GM12878 (cell line): ENCODE measurements around the gene PDE6B. TPM values are rescaled to one million over a fixed set of nuclear protein-coding genes. Genes with fewer than 3 reads are reported as not detected.

ENCODE experiments used
- ATAC-seq: fragments of 200-7000 bp; cut with Tn5 transposase; 3 replicates; pipeline ENCODE4 v1.9.1; 2020; ENCODE audit warnings: mild to moderate bottlenecking, moderate library complexity
- BruUV-seq: library from RNA; stranded (reverse); fragments of 400-500 nt; replicated peaks from 2 replicates; lab custom pipeline; 2021; lab: Mats Ljungman, UMichigan
- CTCF ChIA-PET: fragments of 300-600 bp; sonication (Branson Sonifier 250); formaldehyde crosslinking; extraction: SDS; loops from one replicate; lab custom pipeline; 2021; ENCODE audit warnings: inconsistent platforms; lab: Yijun Ruan, JAX
- POLR2A ChIA-PET: fragments of 350-600 bp; formaldehyde crosslinking; extraction: SDS; loops from one replicate; lab custom pipeline; 2021; ENCODE audit warnings: inconsistent platforms; lab: Charles Lee
- RAD21 ChIA-PET: fragments of 300-600 bp; sonication (Branson Sonifier 250); formaldehyde crosslinking; loops from one replicate; lab custom pipeline; 2023; ENCODE audit warnings: antibody characterized with exemption; ENCODE audit not compliant: unreplicated experiment; lab: Charles Lee
- SMC1A ChIA-PET: fragments of 300-600 bp; sonication (Branson Sonifier 250); formaldehyde crosslinking; loops from one replicate; lab custom pipeline; 2023; ENCODE audit not compliant: unreplicated experiment, uncharacterized antibody; lab: Charles Lee
- DNase-seq: peaks from one replicate; pipeline ENCODE4 v3.0.0-alpha.2; 2011; ENCODE audit warnings: low read depth, low spot score
- FAIRE-seq: peaks from 3 replicates; lab custom pipeline; 2011; peaks lifted over from hg19 to GRCh38; lab: Jason Lieb, UNC
- H2AFZ ChIP-seq: 2 replicates; pipeline ENCODE4 v1.6.0; 2011; ENCODE audit warnings: low read depth, low read length, control low read depth; ENCODE audit not compliant: control insufficient read depth
- H3K27ac ChIP-seq: 2 replicates; pipeline ENCODE4 v1.5.1; 2011; ENCODE audit warnings: control low read depth; ENCODE audit not compliant: control insufficient read depth, insufficient read depth
- H3K27me3 ChIP-seq, 2 experiments: replicated peaks in 1 of 2; 2 replicates each; pipeline versions ENCODE4 v1.6.0 to v1.6.1; 2011; ENCODE audit warnings: low read length in 1 of 2; ENCODE audit not compliant: control insufficient read depth in 2 of 2, insufficient read depth in 2 of 2
- H3K36me3 ChIP-seq, 2 experiments: 2 replicates each; pipeline ENCODE4 v1.5.1; 2011; ENCODE audit warnings: low read length in 1 of 2; ENCODE audit not compliant: control insufficient read depth in 2 of 2, insufficient read depth in 2 of 2
- H3K4me1 ChIP-seq: 2 replicates; pipeline ENCODE4 v1.6.1; 2011; ENCODE audit warnings: mild to moderate bottlenecking, low read length, moderate library complexity, mixed read lengths; ENCODE audit not compliant: control insufficient read depth, insufficient read depth
- H3K4me2 ChIP-seq: 2 replicates; pipeline ENCODE4 v1.6.0; 2011; ENCODE audit warnings: control low read depth; ENCODE audit not compliant: control insufficient read depth, insufficient read depth
- H3K4me3 ChIP-seq: fragments of 200-600 bp; sonication (generic); 2 replicates; pipeline ENCODE4 v1.5.1; 2016
- H3K79me2 ChIP-seq: 2 replicates; pipeline ENCODE4 v1.6.0; 2011; ENCODE audit warnings: low read length; ENCODE audit not compliant: control insufficient read depth, insufficient read depth
- H3K9ac ChIP-seq: 2 replicates; pipeline ENCODE4 v1.8.0; 2011; ENCODE audit warnings: low read length, control low read depth, mixed read lengths; ENCODE audit not compliant: control insufficient read depth, insufficient read depth
- H3K9me3 ChIP-seq: replicated peaks from 3 replicates; pipeline ENCODE4 v1.5.1; 2011; ENCODE audit warnings: mild to moderate bottlenecking, low read length; ENCODE audit not compliant: control insufficient read depth, insufficient read depth
- H4K20me1 ChIP-seq: 2 replicates; pipeline ENCODE4 v1.6.0; 2011; ENCODE audit not compliant: control insufficient read depth, insufficient read depth
- BACH1 ChIP-seq: fragments of 450-650 bp; IDR thresholded peaks from 2 replicates; pipeline ENCODE4 v1.6.1; 2017; ENCODE audit warnings: mild to moderate bottlenecking, borderline replicate concordance
- BRCA1 ChIP-seq: IDR thresholded peaks from 2 replicates; pipeline ENCODE4 v1.6.1; 2011; ENCODE audit warnings: low read depth, low read length, improper control_type of control experiment
- CEBPB ChIP-seq, 2 experiments: fragments of 150-350 bp in 1 of 2; IDR thresholded peaks; 2 replicates each; pipeline ENCODE4 v1.6.1; 2012 to 2014; ENCODE audit warnings: low read depth in 2 of 2, low read length in 2 of 2, borderline replicate concordance in 1 of 2, inconsistent platforms in 1 of 2
- ESRRA ChIP-seq: IDR thresholded peaks from 2 replicates; pipeline ENCODE4 v1.6.1; 2012; ENCODE audit warnings: mild to moderate bottlenecking, low read length, improper control_type of control experiment
- MTA2 ChIP-seq: fragments of 450-650 bp; IDR thresholded peaks from 2 replicates; pipeline ENCODE4 v1.6.1; 2016; ENCODE audit warnings: low read depth, mild to moderate bottlenecking, moderate library complexity
- MTA3 ChIP-seq: IDR thresholded peaks from 2 replicates; pipeline ENCODE4 v1.6.1; 2012; ENCODE audit warnings: low read length, inconsistent platforms, borderline replicate concordance
- MXI1 ChIP-seq: fragments of 150-350 bp; IDR thresholded peaks from 2 replicates; pipeline ENCODE4 v1.6.1; 2011; ENCODE audit warnings: low read depth, mild to moderate bottlenecking, inconsistent platforms, low read length, improper control_type of control experiment
- NR2C1 ChIP-seq: fragments of 450-650 bp; IDR thresholded peaks from 2 replicates; pipeline ENCODE4 v1.6.1; 2017; ENCODE audit warnings: antibody characterized with exemption, mild to moderate bottlenecking, moderate library complexity
- POU2F2 ChIP-seq: IDR thresholded peaks from 3 replicates; pipeline ENCODE4 v1.6.1; 2011; ENCODE audit warnings: low read depth, mild to moderate bottlenecking, low read length, borderline replicate concordance
- RBBP5 ChIP-seq: fragments of 200-600 bp; sonication (generic); conservative IDR thresholded peaks from 2 replicates; pipeline ENCODE4 v1.6.1; 2016
- SMARCA5 ChIP-seq: fragments of 450-650 bp; IDR thresholded peaks from 2 replicates; pipeline ENCODE4 v1.6.1; 2017; ENCODE audit warnings: mild to moderate bottlenecking
- TAF1 ChIP-seq: IDR thresholded peaks from 2 replicates; pipeline ENCODE4 v1.6.1; 2011; ENCODE audit warnings: mild to moderate bottlenecking, low read depth, low read length, borderline replicate concordance
- ZNF24 ChIP-seq: fragments of 450-650 bp; IDR thresholded peaks from 2 replicates; pipeline ENCODE4 v1.6.1; 2017; ENCODE audit warnings: antibody characterized with exemption, mild to moderate bottlenecking
- ZNF384 ChIP-seq: IDR thresholded peaks from 2 replicates; pipeline ENCODE4 v1.6.1; 2012; ENCODE audit warnings: low read depth, mild to moderate bottlenecking, low read length, improper control_type of control experiment, borderline replicate concordance
- ZSCAN29 ChIP-seq: fragments of 450-650 bp; IDR thresholded peaks from 2 replicates; pipeline ENCODE4 v1.6.1; 2017; ENCODE audit warnings: mild to moderate bottlenecking, moderate library complexity
- ZZZ3 ChIP-seq: IDR thresholded peaks from 2 replicates; pipeline ENCODE4 v1.6.1; 2011; ENCODE audit warnings: low read depth; ENCODE audit not compliant: control insufficient read depth, insufficient read length
- WGBS: methylation state at CpG from one replicate; pipeline ENCODE4 v1.1.6; 2016; ENCODE audit warnings: low lambda C conversion rate; ENCODE audit not compliant: insufficient replicate concordance, insufficient coverage; ENCODE audit errors: missing lambda C conversion rate; 5-methylcytosine and 5-hydroxymethylcytosine counted together
- in situ Hi-C: fragments of 300-500 bp; cut with MboI; formaldehyde crosslinking; loops from 9 replicates; pipeline ENCODE4 v1.14.3; 2018; ENCODE audit warnings: mixed read lengths
- intact Hi-C: fragments of 100-400 bp; cut with micrococcal nuclease; formaldehyde crosslinking; loops from one replicate; pipeline ENCODE4 v1.14.2; 2022; ENCODE audit not compliant: unreplicated experiment
- polyA plus RNA-seq, 11 experiments: library from polyadenylated mRNA; depleted of rRNA in 4 of 11; unstranded in 6 of 11; stranded (reverse) in 5 of 11; fragments of >200 nt; fragmentation: Nextera tagmentation in 4 of 11; fragmentation: Illumina TruSeq in 1 of 11; extraction: Ambion mirVana in 4 of 11; extraction: Trizol in 1 of 11; gene quantifications; 1 replicate in 1 of 11; 2 replicates in 10 of 11; pipeline versions ENCODE4 v1.2.1 to v1.2.3, GENCODE V29; 2011 to 2016; ENCODE audit warnings: inconsistent platforms in 2 of 11, missing spikeins in 2 of 11, low read depth in 1 of 11
- total RNA-seq, 4 experiments: library from RNA; depleted of rRNA in 3 of 4; stranded (reverse); fragments of >200 nt in 3 of 4; fragmentation: Illumina TruSeq in 1 of 4; extraction: Trizol in 1 of 4; gene quantifications; 2 replicates each; pipeline versions ENCODE4 v1.2.1 to v1.2.3, GENCODE V29; 2013 to 2021
- TF ChIP-seq, protein P1 (sequence below): IDR thresholded peaks from 2 replicates; pipeline ENCODE4 v1.6.1; 2011; ENCODE audit warnings: low read depth, mild to moderate bottlenecking, low read length, moderate library complexity, borderline replicate concordance; ENCODE audit errors: extremely low read depth

PDE6B gene
- total and polyA plus RNA-seq, 10 of the 15 experiments (the other 5 are each of a cell fraction or from before 2014, with no cell fraction given) = 2.6 to 6.4 (median 3.8) TPM

DNA sequence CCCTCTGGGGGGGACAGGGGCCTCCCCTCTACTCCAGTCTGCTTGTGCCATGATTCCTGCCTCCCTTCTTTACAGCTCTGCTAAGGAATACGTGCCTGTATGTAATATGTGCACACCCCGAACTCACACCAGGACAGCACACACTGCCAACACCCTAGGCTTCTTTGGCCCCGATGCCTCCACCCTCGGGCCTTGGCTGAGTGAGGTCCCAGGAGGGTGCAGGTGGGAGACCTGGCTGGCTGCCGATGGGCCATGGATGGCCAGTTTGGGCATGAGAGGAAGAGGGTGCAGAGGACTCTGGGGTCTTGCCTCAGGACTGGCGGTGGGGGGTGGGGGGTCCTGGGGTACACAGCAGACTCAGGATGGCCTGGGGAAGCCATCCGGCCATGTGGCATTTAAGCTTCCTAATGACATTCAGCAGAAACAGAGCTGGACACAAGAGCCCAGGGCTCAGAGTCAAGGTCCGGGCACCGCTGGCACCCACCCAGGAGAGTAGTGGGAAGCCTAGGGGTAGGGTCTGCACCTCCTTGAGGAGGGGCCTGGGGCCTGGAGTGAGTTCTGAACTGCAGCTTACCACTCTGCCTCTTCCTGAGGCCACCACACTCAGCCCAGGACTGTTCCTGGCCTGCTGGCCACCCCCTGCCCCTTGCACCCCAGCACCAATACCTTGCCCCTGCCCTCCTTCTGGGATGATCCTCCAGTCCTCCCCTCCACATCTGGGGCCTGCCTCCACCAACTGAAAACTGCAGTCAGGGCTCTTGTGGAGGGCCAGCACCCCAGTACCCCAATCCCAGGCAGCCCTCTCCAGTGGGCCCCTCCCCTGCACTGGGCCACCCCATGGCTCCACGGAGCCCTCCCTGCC lies 78.2 kb downstream of the PDE6B start:
- no peak overlapping the region for H3K4me2 ChIP-seq
- BruUV-seq = no TSS peak
- peaks cover 22% of the 10 kb centered on the region for H3K79me2 ChIP-seq
- no peak for DNase-seq
- H3K27ac ChIP-seq = no peak overlapping the region
- H3K9me3 ChIP-seq = no peaks in the 10 kb centered on the region; the same call in 2 of the 3 replicates
- H3K9ac ChIP-seq = no peak overlapping the region
- H3K4me1 ChIP-seq = peaks cover 8% of the 10 kb centered on the region
- POLR2A ChIA-PET = no interaction called here
- H4K20me1 ChIP-seq = no peaks in the 10 kb centered on the region
- H2AFZ ChIP-seq = no peak overlapping the region
- intact Hi-C loops (no loop called here), in situ Hi-C loops (no loop called here)
- SMC1A ChIA-PET = no interaction called here
- H3K27me3 ChIP-seq = no peaks in the 10 kb centered on the region
- H3K4me3 ChIP-seq = no peak overlapping the region
- 52% methylated on average over 10 of the region's 10 CpGs for whole genome bisulfite sequencing
- H3K36me3 ChIP-seq = 0 out of 4 replicates have a peak, but pooled peaks cover 0 to 1% of the 10 kb centered on the region in 2 experiments
- CTCF ChIA-PET = no interaction called here
- TF ChIP-seq ZNF384 = no peak
- TF ChIP-seq RBBP5 = no peak
- TF ChIP-seq ESRRA = no peak
- no peak for TF ChIP-seq MXI1
- no peak for TF ChIP-seq POU2F2
- no peak for ATAC-seq
- RAD21 ChIA-PET = no interaction called here
- FAIRE-seq = no peak

DNA sequence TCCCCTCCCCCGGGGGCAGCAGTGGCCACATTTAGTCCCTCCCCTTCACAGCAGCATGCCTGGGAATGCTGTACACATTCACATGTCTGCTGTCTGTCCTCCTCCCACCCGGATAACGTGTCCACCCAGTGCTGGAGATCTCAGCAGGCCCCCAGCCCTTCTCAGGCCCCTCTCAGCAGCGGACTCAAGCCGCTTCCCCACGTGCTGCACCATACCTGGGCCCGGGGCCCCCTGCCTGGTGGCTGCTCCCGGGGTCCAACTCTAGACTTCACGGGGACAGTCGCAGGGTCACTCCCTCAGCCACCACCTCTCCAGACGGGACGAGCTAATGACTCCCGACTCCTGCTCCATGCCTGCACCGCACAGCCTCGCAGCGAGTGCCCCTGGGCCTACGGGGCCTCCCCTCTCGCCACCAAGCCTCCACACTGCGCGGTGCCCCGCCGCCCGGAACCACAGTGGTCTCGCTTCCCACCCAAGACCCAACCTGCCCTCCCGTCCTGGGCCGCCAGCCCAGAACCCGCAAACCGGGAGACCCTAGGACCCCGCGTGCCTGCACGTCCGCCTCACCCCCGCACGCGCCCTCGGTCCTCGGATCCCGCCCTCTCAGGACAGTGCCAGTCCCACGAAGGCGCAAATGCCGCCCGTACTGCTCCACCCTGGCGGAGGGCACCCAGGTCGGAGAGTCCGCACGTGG lies 79.0 kb downstream of the PDE6B start:
- no peak for DNase-seq
- RAD21 ChIA-PET = no interaction called here
- peaks cover 25% of the 10 kb centered on the region for H3K79me2 ChIP-seq
- in situ Hi-C loops (no loop called here), intact Hi-C loops (no loop called here)
- SMC1A ChIA-PET = no interaction called here
- H3K27me3 ChIP-seq = no peaks in the 10 kb centered on the region
- H3K27ac ChIP-seq = no peak overlapping the region
- POLR2A ChIA-PET = no interaction called here
- no peak overlapping the region for H2AFZ ChIP-seq
- ATAC-seq = no peak
- no peaks in the 10 kb centered on the region; the same call in 2 of the 3 replicates for H3K9me3 ChIP-seq
- H3K4me3 ChIP-seq = no peak overlapping the region
- 81% methylated on average over 45 of the region's 46 CpGs for WGBS
- H4K20me1 ChIP-seq = no peaks in the 10 kb centered on the region
- BruUV-seq = no TSS peak
- no peak for FAIRE-seq
- CTCF ChIA-PET = no interaction called here
- H3K4me1 ChIP-seq = peaks cover 4% of the 10 kb centered on the region
- H3K4me2 ChIP-seq = no peak overlapping the region
- no peak overlapping the region for H3K9ac ChIP-seq
- H3K36me3 ChIP-seq = peaks cover 0 to 2% of the 10 kb centered on the region in 2 experiments; a peak in 1 of 4 replicates
- TF ChIP-seq, protein P1, sequence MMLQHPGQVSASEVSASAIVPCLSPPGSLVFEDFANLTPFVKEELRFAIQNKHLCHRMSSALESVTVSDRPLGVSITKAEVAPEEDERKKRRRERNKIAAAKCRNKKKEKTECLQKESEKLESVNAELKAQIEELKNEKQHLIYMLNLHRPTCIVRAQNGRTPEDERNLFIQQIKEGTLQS = no peak
- TF ChIP-seq NR2C1 = no peak
- no peak for TF ChIP-seq BRCA1
- no peak for TF ChIP-seq MTA2
- TF ChIP-seq SMARCA5 = no peak
- TF ChIP-seq ZZZ3 = no peak
- TF ChIP-seq CEBPB (IDR thresholded peaks at IDR 0.05; ENCODE audit: borderline replicate concordance in 1 of 2, low read depth in 2 of 2, low read length in 2 of 2) = no peak
- no peak for TF ChIP-seq BACH1
- no peak for TF ChIP-seq TAF1
- no peak for TF ChIP-seq ZSCAN29
- TF ChIP-seq ZNF24 = no peak
- TF ChIP-seq MTA3 = no peak
